Activated T-helper 1 cell treated with anti-CD3 and anti-CD28 coated beads, Interleukin-2, amount 50 U/mL, for 16 hours (primary cell): ENCODE measurements around the gene CC2D1A.

ENCODE experiments used
- DNase-seq, 2 donors: peaks; one replicate each; pipeline ENCODE4 v3.0.0-alpha.2; 2020; ENCODE audit warnings: low read depth in 1 of 2, low spot score in 1 of 2

The CC2D1A gene

GRCh38 chr19:13935765-13936510, 29.9 kb downstream of the CC2D1A start:
- DNase-seq, result no peak

GRCh38 chr19:13937479-13938300, 31.7 kb downstream of the CC2D1A start:
- no peak for DNase-seq

GRCh38 chr19:13938301-13939064, 32.5 kb downstream of the CC2D1A start, which contains the start of gene PODNL1:
TSS of gene PODNL1 (minus strand) at chr19:13938417. CDS start at chr19:13938181, 236 bp downstream.
- DNase-seq, result no peak

- DNase-seq, result no peak
Measured at GRCh38 chr19:13942023-13942684, 36.2 kb downstream of the CC2D1A start.

GRCh38 chr19:13946414-13946813, 40.4 kb downstream of the CC2D1A start:
- DNase-seq, result no peak

- no peak for DNase-seq
Measured at GRCh38 chr19:13951043-13951442, 45.0 kb downstream of the CC2D1A start.

GRCh38 chr19:13951799-13952153, 45.8 kb downstream of the CC2D1A start:
- DNase-seq, result no peak

GRCh38 chr19:13952154-13952930, 46.3 kb downstream of the CC2D1A start, which contains the start of gene DCAF15:
TSS of gene DCAF15 (plus strand) at chr19:13952509. CDS start at chr19:13952513, 4 bp downstream.
- peak; percentile 97 to 98 for DNase-seq

- no peak for DNase-seq
Measured at GRCh38 chr19:13952931-13953531, 47.0 kb downstream of the CC2D1A start.

- DNase-seq, result no peak
Measured at GRCh38 chr19:13954185-13954584, 48.2 kb downstream of the CC2D1A start.

- no peak for DNase-seq
Measured at GRCh38 chr19:13955662-13956364, 49.8 kb downstream of the CC2D1A start.

GRCh38 chr19:13956365-13956744, 50.4 kb downstream of the CC2D1A start:
- DNase-seq, result no peak

- no peak for DNase-seq
Measured at GRCh38 chr19:13957051-13957450, 51.0 kb downstream of the CC2D1A start.

- no peak for DNase-seq
Measured at GRCh38 chr19:13958043-13958442, 52.0 kb downstream of the CC2D1A start.

GRCh38 chr19:13959141-13959961, 53.4 kb downstream of the CC2D1A start:
- DNase-seq, result no peak

GRCh38 chr19:13959962-13960862, 54.2 kb downstream of the CC2D1A start:
- no peak for DNase-seq
